Measurements from ENCODE around the gene MUC5B. TPM values are rescaled to one million over a fixed set of nuclear protein-coding genes. Genes with fewer than 3 reads are reported as not detected.

Gene MUC5B
- total RNA-seq, 2 donors from 2014 or later, result not detected

DNA sequence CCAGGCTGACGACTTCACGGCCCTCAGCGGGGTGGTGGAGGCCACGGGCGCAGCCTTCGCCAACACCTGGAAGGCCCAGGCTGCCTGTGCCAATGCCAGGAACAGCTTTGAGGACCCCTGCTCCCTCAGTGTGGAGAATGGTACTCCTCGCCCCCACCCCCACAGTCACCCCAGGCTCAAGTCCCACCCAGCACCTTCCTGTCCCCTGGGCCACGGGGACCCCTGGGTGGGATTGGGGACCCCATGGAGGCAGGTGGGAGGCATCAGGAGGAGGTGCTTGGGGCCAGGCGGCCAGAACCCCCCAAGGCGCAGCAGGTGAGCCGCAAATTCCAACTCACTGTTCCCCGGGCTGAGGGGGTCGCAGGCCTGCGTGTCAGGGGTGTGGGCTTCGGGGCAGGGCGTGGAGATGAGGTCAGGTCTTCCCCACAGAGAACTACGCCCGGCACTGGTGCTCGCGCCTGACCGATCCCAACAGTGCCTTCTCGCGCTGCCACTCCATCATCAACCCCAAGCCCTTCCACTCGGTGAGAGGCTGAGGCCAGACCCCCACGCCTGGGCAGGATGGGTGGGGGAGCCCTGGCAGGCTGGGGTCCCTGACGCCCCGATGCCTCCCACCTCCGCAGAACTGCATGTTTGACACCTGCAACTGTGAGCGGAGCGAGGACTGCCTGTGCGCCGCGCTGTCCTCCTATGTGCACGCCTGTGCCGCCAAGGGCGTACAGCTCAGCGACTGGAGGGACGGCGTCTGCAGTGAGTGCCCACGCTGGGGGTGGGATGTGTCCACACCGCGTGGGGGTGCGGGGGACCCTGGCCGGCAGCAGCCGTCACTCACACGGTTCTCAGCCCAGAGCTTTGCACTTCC lies 9.4 kb downstream of the MUC5B start:
- no peak for DNase-seq (ENCODE audit: low spot score)

DNA sequence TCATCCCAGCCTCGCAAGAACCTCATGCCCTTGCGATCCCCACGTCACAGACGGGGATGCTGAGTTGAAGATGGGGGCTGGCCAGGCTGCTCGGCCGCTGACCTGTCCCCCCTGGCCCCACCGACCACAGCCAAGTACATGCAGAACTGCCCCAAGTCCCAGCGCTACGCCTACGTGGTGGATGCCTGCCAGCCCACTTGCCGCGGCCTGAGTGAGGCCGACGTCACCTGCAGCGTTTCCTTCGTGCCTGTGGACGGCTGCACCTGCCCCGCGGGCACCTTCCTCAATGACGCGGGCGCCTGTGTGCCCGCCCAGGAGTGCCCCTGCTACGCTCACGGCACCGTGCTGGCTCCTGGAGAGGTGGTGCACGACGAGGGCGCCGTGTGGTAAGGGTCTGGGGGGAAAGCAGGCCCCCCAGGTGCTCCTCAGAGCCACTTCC lies 10.0 kb downstream of the MUC5B start:
- H3K4me3 ChIP-seq, result no peak overlapping the region
- H3K36me3 ChIP-seq, result no peaks in the 10 kb centered on the region

More for the DNA sequence above, 9.4 kb downstream of the MUC5B start:
- no peak overlapping the region for H3K27ac ChIP-seq
- no peaks in the 10 kb centered on the region for H3K9me3 ChIP-seq
- H3K27me3 ChIP-seq, result no peaks in the 10 kb centered on the region
- no peak for TF ChIP-seq CTCF (IDR thresholded peaks at IDR 0.05)
- H3K4me1 ChIP-seq, result no peaks in the 10 kb centered on the region
- H3K36me3 ChIP-seq, result no peaks in the 10 kb centered on the region
- H3K4me3 ChIP-seq, result no peak overlapping the region

GRCh38 chr11:1233351-1234053 lies 10.6 kb downstream of the MUC5B start:
- TF ChIP-seq CTCF (IDR thresholded peaks at IDR 0.05), result no peak
- no peak overlapping the region for H3K4me3 ChIP-seq
- no peak for DNase-seq (ENCODE audit: low spot score)
- H3K27ac ChIP-seq, result no peak overlapping the region
- H3K36me3 ChIP-seq, result no peaks in the 10 kb centered on the region
- H3K27me3 ChIP-seq, result no peaks in the 10 kb centered on the region
- no peaks in the 10 kb centered on the region for H3K9me3 ChIP-seq
- H3K4me1 ChIP-seq, result no peaks in the 10 kb centered on the region

More for the DNA sequence above, 10.0 kb downstream of the MUC5B start:
- Histone ChIP-seq H3K4me1 (no peaks in the 10 kb centered on the region), H3K27ac (no peak overlapping the region), H3K27me3 (no peaks in the 10 kb centered on the region), H3K9me3 (no peaks in the 10 kb centered on the region)
- TF ChIP-seq CTCF (IDR thresholded peaks at IDR 0.05), result no peak
- no peak for DNase-seq (ENCODE audit: low spot score)

GRCh38 chr11:1234054-1234720 lies 11.3 kb downstream of the MUC5B start:
- no peaks in the 10 kb centered on the region for H3K36me3 ChIP-seq
- H3K27me3 ChIP-seq, result no peaks in the 10 kb centered on the region
- no peak overlapping the region for H3K27ac ChIP-seq
- no peaks in the 10 kb centered on the region for H3K4me1 ChIP-seq
- H3K4me3 ChIP-seq, result no peak overlapping the region
- no peak for DNase-seq (ENCODE audit: low spot score)
- no peak for TF ChIP-seq CTCF (IDR thresholded peaks at IDR 0.05)
- no peaks in the 10 kb centered on the region for H3K9me3 ChIP-seq

GRCh38 chr11:1234771-1235305 lies 12.0 kb downstream of the MUC5B start:
- H3K27ac ChIP-seq, result no peak overlapping the region
- no peak for TF ChIP-seq CTCF (IDR thresholded peaks at IDR 0.05)
- H3K9me3 ChIP-seq, result no peaks in the 10 kb centered on the region

More at GRCh38 chr11:1234771-1235305, 12.0 kb downstream of the MUC5B start:
- no peaks in the 10 kb centered on the region for H3K4me1 ChIP-seq
- H3K36me3 ChIP-seq, result no peaks in the 10 kb centered on the region
- no peak overlapping the region for H3K4me3 ChIP-seq
- DNase-seq (ENCODE audit: low spot score), result no peak
- no peaks in the 10 kb centered on the region for H3K27me3 ChIP-seq

All from right atrium auricular region (tissue), 2 donors.